Stimulated activated naive CD8-positive, alpha-beta T cell treated with anti-CD3 and anti-CD28 coated beads, Interleukin-15, amount 100 ng/mL, for 72 hours (primary cell): ENCODE data around the gene GGACT.

Experiments
- ATAC-seq: fragments of 150-1000 bp; cut with Tn5 transposase; 2 replicates; pipeline ENCODE4 v1.10.0; 2021; ENCODE audit warnings: mild to moderate bottlenecking, moderate library complexity
- DNase-seq, 2 donors: peaks; one replicate each; pipeline ENCODE4 v3.0.0; 2021 to 2022
- H3K27ac Mint-ChIP-seq, 2 donors: one replicate each; pipeline ENCODE4 v1.8.0; 2022; ENCODE audit warnings: mild to moderate bottlenecking in 2 of 2, mixed read lengths in 2 of 2, moderate library complexity in 2 of 2
- H3K27me3 Mint-ChIP-seq: one replicate; pipeline ENCODE4 v1.8.0; 2022; ENCODE audit warnings: mixed read lengths
- H3K4me1 Mint-ChIP-seq: one replicate; pipeline ENCODE4 v1.8.0; 2022; ENCODE audit warnings: mild to moderate bottlenecking, mixed read lengths
- H3K4me3 Mint-ChIP-seq, 2 donors: one replicate each; pipeline ENCODE4 v1.8.0; 2022; ENCODE audit warnings: mild to moderate bottlenecking in 2 of 2, mixed read lengths in 2 of 2, moderate library complexity in 1 of 2
- H3K9me3 Mint-ChIP-seq, 2 donors: one replicate each; pipeline ENCODE4 v1.8.0; 2022; ENCODE audit warnings: mixed read lengths in 2 of 2

GGACT gene

DNA sequence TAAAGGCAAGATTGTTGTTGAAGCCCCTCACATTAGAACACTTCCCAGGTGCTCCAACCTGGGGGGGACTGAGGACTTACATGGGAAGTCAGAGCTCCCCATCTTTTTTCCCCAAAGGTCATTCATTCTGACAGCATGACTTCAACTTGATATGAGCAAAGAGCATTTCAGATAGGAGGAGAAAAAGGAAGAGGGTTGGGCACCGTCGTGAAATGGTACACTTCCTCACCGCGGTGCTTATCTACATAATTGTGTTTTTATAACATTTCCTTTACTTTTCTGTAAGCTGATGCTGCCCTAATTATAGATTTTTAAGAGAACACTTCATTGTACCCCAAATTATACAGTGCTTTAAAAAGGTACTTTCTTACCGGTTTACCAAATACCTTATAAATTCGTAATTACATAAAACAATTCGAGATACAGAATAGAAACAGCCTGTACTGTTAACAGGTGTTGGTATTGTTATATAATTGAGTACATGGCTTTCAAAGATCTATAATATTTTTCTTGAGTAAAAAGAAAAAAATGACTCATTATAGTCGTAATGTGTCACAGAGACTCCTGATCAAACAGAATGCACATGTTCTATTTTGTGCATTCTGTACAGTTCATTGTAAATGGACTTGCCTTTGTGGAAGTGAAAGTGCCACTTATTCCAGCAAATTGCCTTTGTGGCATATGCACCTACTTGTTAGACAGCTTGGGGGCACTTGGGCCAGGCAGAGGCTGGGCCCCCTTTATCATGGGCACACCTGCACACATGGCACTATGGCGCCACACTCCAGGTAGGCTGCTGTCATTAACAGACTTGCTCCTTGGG is 81.8 kb downstream of the GGACT start:
- Mint-ChIP-seq H3K27ac (peak overlapping the region in 1 of 2 donors; percentile 27), H3K4me1 (peaks cover 21% of the 10 kb centered on the region), H3K27me3 (no peaks in the 10 kb centered on the region), H3K9me3 (no peaks in the 10 kb centered on the region), H3K4me3 (peak overlapping the region; percentile 42 to 46)
- ATAC-seq (peak; percentile 53), DNase-seq (no peak)

DNA sequence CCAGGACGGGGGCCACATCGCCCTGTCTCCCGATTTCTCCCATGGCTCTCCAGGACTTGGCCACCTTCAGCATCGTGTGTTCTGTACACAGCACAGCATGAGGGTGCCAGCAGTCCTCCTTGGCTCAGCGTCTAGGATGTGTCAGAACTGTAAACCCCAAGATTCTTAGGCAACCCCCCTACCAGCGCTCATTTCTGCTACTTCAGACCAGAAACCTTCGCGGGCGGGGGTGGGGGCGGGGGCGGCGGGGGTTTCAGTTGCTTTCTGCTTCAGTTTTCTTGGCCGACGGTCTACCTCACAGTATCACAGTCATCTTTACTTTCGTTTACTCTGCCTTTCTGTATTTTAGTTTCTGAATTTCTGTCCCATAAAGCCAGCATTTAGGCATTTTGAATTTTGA is 82.4 kb downstream of the GGACT start:
- H3K27ac Mint-ChIP-seq = peak overlapping the region in 1 of 2 donors; percentile 34
- H3K27me3 Mint-ChIP-seq = no peaks in the 10 kb centered on the region
- H3K9me3 Mint-ChIP-seq = no peaks in the 10 kb centered on the region

DNA sequence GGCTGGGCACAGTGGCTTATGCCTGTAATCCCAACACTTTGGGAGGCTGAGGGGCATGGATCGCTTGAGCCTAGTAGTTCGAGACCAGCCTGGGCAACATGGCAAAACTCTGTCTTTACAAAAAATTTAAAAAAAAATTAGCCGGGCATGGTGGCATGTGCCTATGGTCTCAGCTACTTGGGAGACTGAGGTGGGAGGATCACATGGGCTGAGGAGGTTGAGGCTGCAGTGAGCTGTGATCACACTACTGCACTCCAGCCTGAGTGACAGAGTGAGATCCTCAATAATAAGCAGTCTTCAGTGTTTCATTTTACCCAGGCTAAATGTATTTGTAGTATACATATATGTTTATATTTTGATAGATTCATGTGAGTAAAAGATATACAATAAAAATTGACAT is 85.0 kb downstream of the GGACT start:
- H3K9me3 Mint-ChIP-seq = no peaks in the 10 kb centered on the region
- ATAC-seq (no peak), DNase-seq (no peak)
- no peaks in the 10 kb centered on the region for H3K27me3 Mint-ChIP-seq
- H3K4me1 Mint-ChIP-seq = peaks cover 21% of the 10 kb centered on the region
- H3K4me3 Mint-ChIP-seq = no peak overlapping the region
- no peak overlapping the region for H3K27ac Mint-ChIP-seq

More for the DNA sequence above, 82.4 kb downstream of the GGACT start:
- Mint-ChIP-seq H3K4me1 (peaks cover 21% of the 10 kb centered on the region), H3K4me3 (peak overlapping the region; percentile 46 to 67)
- DNase-seq = peak; percentile 22 to 48
- peak; percentile 95 for ATAC-seq

DNA sequence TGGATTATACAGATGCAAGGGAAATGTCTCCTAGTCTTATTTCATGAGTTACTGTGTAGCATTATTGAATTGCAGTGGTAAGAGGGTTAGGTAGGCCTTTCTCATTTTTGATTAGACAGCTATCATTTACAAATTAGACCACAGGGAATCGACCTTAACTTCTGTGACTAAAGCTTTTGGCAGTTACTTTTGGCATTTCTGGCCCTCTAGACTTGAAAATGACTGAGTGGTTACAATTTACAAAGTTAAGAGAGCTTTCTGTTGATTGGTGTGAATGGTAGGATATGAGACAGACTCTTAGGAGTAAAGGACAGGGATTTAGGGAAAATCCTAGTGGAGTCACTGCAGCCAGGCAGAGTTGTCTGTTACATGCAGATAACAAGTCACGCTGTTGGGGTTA is 86.1 kb downstream of the GGACT start:
- DNase-seq (no peak), ATAC-seq (no peak)
- Mint-ChIP-seq H3K4me3 (no peak overlapping the region), H3K27me3 (no peaks in the 10 kb centered on the region), H3K9me3 (no peaks in the 10 kb centered on the region), H3K4me1 (peaks cover 18% of the 10 kb centered on the region), H3K27ac (no peak overlapping the region)

DNA sequence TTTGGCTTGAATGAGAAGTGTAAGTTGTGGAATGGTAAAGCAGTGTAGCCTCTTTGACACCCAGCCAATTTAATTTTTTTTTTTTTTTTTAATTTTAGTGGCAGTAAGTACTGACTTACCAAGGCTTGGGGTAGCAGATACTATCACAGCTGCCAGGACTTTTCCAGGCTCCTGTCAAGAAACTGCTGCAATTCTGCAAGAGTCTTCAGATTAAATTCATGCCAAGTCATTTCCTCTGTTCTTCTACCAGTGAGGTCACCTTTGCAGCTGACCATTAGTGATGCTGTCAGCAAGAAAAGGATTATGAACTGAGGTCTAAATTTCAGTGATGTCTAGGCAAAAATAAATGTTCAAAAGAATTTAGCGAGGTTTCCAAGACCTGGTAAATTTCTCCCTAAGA is 91.2 kb downstream of the GGACT start:
- Mint-ChIP-seq H3K27me3 (no peaks in the 10 kb centered on the region), H3K4me3 (no peak overlapping the region), H3K9me3 (no peaks in the 10 kb centered on the region), H3K27ac (no peak overlapping the region), H3K4me1 (no peaks in the 10 kb centered on the region)
- ATAC-seq (no peak), DNase-seq (no peak)

DNA sequence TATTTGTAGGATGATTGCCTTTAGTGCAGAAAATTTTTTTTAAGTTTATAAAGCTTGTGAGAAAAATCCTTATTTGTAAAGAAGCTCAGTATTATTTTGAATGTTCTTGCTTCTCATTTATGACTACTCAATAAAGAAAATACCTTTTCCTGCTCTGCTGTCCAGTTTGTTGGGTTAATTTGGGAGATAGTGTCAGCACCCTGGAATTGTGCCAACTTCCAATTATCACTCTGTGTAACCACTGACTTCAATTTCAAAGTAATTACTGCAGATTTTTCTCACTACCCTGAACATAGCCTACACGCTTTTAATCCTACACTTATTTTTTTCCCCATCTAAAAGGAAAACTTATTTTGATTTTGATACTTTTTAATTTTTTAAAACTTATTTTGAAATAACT is 93.1 kb downstream of the GGACT start:
- Mint-ChIP-seq H3K4me1 (no peaks in the 10 kb centered on the region), H3K4me3 (no peak overlapping the region), H3K27me3 (no peaks in the 10 kb centered on the region), H3K27ac (no peak overlapping the region), H3K9me3 (no peaks in the 10 kb centered on the region)
- ATAC-seq (no peak), DNase-seq (no peak)

DNA sequence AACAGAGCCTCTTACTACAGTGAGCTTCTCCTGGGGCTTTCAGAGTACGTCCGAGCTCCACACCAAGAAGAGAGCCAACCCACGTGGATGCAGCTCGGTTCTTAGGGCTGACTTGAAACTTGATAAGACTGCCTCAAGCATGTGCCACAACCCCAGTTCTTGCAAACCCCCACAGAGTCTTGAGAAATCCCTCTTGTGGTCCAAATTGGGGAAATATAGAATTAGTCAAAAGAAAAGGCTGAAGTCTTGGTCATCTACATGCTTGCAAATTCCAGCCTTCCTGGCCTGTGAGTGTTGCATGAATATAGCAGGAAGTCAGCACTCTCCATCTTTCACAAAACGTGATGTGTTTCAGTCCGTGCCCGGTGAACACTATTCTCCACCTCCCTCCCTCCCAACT is 95.2 kb downstream of the GGACT start:
- H3K9me3 Mint-ChIP-seq = no peaks in the 10 kb centered on the region
- H3K4me1 Mint-ChIP-seq = no peaks in the 10 kb centered on the region
- H3K27me3 Mint-ChIP-seq = no peaks in the 10 kb centered on the region
- ATAC-seq (no peak), DNase-seq (no peak)
- no peak overlapping the region for H3K4me3 Mint-ChIP-seq
- H3K27ac Mint-ChIP-seq = no peak overlapping the region

DNA sequence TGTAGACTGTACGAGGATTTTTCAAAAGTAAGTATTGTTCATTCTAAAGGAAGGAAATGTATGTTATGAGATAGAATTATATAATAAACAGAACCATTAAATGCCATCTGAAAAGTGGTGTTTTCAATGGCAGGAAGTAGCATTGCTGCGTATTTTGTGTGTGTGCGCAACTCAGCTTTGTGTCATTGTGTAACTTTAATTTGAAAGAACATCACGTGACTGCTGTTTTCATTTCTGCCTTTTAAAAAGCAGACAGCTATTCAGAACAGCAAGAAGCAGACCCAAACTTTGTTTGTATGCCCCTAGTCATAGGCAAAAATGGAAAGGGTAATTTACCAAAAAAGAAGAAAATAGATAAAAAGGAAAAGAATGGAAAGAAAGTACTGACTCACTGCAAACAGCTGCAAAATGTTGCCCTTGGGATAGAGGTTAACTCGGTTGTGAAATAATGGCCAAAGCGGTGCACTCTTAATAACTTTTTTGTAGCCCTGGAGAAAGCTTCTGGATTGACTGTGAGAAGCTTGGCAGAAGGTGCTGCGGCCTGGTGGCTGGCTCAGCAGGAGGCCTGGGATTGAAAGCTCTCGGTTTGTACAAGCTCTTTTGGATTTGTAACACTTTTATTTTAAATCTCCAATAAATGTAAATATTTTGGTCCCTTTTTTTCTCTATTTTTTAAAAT is 97.3 kb downstream of the GGACT start:
- DNase-seq (no peak), ATAC-seq (no peak)
- H3K4me1 Mint-ChIP-seq = no peaks in the 10 kb centered on the region
- no peaks in the 10 kb centered on the region for H3K9me3 Mint-ChIP-seq
- H3K27me3 Mint-ChIP-seq = no peaks in the 10 kb centered on the region
- H3K4me3 Mint-ChIP-seq = no peak overlapping the region
- H3K27ac Mint-ChIP-seq = no peak overlapping the region

DNA sequence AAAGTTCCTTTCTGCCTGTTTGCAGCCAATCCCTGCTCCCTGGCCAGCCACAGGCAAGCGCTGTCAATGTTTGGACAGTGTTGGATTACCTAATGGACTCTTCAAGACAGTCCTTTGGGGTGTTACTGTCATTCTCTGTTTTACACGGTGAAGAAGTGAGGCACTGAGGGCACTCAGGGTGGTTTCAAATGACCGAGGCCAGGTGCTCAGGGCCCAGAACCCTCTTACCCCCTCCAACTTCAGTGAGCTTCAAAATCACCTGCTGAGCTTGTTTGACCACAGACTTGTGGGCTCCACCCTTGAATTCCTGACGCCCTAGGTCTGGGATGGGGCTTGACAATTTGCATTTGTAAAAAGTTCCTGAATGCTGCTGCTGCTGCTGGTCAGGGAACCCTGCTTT is 97.9 kb downstream of the GGACT start:
- H3K4me3 Mint-ChIP-seq = no peak overlapping the region
- H3K9me3 Mint-ChIP-seq = no peaks in the 10 kb centered on the region
- H3K27ac Mint-ChIP-seq = no peak overlapping the region

DNA sequence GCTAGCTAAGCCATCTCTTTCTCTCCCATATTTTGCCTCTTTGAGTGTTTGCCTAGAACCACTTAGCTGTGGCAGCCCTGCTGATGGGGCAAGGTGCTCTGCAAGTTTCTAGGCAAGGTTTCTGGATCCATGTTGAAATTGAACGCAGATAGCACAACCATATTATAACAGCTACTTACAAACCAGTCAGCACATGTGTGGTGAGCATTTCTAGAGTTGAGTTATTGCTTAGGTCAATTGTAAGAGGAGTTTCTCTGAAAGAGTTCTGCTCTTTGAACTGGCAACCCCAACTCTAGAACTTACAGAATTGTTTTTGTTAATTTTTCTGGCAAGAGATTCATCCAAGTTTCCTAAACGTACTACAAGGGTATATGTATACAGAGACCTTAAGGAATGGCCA is 103.3 kb downstream of the GGACT start:
- H3K9me3 Mint-ChIP-seq = no peaks in the 10 kb centered on the region
- H3K27ac Mint-ChIP-seq = no peak overlapping the region
- H3K4me1 Mint-ChIP-seq = peaks cover 8% of the 10 kb centered on the region
- no peaks in the 10 kb centered on the region for H3K27me3 Mint-ChIP-seq
- DNase-seq = no peak
- H3K4me3 Mint-ChIP-seq = no peak overlapping the region
- ATAC-seq = no peak

More for the DNA sequence above, 97.9 kb downstream of the GGACT start:
- Mint-ChIP-seq H3K4me1 (no peaks in the 10 kb centered on the region), H3K27me3 (no peaks in the 10 kb centered on the region)
- DNase-seq = no peak
- no peak for ATAC-seq

DNA sequence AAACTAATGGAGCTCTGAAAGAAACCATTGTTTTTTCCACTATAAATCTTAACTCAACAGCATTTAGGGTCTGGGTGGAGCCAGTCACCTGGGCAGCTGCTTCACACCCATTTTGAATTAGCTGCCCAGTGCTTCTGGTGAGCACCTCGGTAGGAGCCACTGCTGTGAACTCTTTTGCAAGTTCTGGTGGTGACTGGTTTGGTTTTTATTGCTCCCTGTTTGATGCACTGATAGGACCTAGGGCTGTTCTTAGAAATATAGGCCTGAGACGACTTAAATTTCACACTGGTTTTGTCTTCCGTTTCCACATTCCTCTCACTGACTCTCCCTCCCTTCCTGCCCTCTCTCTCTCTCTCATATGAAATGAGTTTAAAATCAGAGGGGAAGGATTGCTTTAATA is 103.9 kb downstream of the GGACT start:
- H3K9me3 Mint-ChIP-seq = no peaks in the 10 kb centered on the region
- peaks cover 8% of the 10 kb centered on the region for H3K4me1 Mint-ChIP-seq
- ATAC-seq = no peak
- no peaks in the 10 kb centered on the region for H3K27me3 Mint-ChIP-seq
- no peak overlapping the region for H3K4me3 Mint-ChIP-seq
- H3K27ac Mint-ChIP-seq = no peak overlapping the region
- no peak for DNase-seq

DNA sequence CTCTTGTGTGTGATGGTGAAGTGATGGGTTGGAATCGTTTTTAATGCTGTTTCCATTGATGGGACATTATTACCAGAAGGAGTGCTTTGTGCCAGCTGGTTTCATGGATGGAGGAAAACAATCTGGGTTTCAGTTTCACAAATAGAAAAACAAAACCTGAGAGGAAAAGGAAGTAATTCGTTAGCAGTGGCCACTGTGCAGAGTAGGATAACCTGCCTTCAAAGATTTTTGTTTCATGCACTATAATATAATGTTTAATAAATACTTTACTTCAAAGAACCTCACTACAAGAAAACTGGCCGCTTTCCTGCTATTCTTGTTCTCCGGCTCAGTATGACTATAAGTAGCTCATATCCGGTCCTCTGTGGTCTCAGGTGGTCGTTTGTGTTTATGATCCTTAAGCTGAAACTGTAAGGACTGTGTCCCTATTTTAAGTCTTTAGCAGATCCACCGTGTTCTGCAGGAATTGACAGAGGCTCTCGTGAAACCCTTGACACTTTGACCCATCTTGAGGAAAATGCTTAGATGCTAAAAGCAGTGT is 104.7 kb downstream of the GGACT start:
- no peak overlapping the region for H3K27ac Mint-ChIP-seq

DNA sequence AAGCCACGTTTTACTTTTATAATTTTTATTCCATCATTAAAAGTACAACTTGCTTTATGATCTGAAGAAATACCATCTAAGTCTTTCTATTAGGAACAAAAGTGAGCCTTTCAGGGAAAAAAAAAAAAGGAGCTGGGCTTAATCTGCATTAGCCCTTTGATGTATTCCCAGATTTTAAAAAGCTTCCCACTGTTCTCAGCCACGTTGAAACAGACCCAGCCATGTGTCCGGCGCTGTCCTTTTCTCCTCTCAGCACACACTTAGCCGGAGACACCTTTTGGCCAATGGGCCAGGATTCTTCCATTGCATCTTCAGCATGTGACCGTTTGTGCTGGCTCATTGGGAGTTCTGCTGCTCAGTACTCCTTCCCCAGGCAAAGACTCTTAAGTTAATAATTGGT is 105.5 kb downstream of the GGACT start:
- H3K27ac Mint-ChIP-seq = no peak overlapping the region
- H3K4me3 Mint-ChIP-seq = no peak overlapping the region
- H3K9me3 Mint-ChIP-seq = no peaks in the 10 kb centered on the region
- ATAC-seq = no peak
- no peak for DNase-seq
- H3K27me3 Mint-ChIP-seq = no peaks in the 10 kb centered on the region
- H3K4me1 Mint-ChIP-seq = peaks cover 8% of the 10 kb centered on the region

More for the DNA sequence above, 104.7 kb downstream of the GGACT start:
- peaks cover 8% of the 10 kb centered on the region for H3K4me1 Mint-ChIP-seq
- DNase-seq (no peak), ATAC-seq (no peak)
- H3K4me3 Mint-ChIP-seq = peak overlapping the region in 1 of 2 donors; percentile 3
- H3K9me3 Mint-ChIP-seq = no peaks in the 10 kb centered on the region
- no peaks in the 10 kb centered on the region for H3K27me3 Mint-ChIP-seq

DNA sequence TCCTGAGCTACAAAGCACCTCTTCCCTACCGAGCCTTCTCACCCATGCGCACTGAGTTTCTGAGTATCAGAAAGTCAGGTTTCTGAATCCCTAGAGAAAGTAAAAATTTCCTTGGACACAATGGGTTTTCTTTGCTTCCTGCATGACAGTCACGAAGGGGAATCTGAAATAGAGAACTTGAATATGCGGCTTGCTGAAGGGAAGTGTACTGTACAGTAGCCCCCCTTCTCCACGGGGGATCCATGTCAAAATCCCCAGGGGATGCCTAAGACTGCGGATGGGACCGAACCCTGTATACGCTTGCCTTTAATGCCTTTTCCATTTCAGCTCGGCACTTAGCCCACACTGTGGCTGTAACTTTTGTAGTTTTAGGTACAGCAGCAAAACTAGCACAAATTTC is 107.9 kb downstream of the GGACT start:
- H3K4me3 Mint-ChIP-seq = no peak overlapping the region
- ATAC-seq (no peak), DNase-seq (no peak)
- H3K9me3 Mint-ChIP-seq = no peaks in the 10 kb centered on the region
- H3K27ac Mint-ChIP-seq = no peak overlapping the region
- H3K27me3 Mint-ChIP-seq = no peaks in the 10 kb centered on the region
- H3K4me1 Mint-ChIP-seq = peaks cover 8% of the 10 kb centered on the region
